GM12878 (cell line): Measurements from ENCODE around the gene SPINT1. TPM values are rescaled to one million over a fixed set of nuclear protein-coding genes. Genes with fewer than 3 reads are reported as not detected.
A peak's percentile ranks its signal among the peaks of the same experiment; 100 is the strongest.

Experiments used
- BMI1 ChIP-seq: fragments of 450-650 bp; IDR thresholded peaks from 2 replicates; pipeline ENCODE4 v1.6.1; 2016; ENCODE audit warnings: mild to moderate bottlenecking, moderate library complexity, borderline replicate concordance
- ELK1 ChIP-seq: IDR thresholded peaks from 2 replicates; pipeline ENCODE4 v1.6.1; 2012; ENCODE audit warnings: low read depth, low read length, improper control_type of control experiment
- FOXM1 ChIP-seq: IDR thresholded peaks from 2 replicates; pipeline ENCODE4 v1.6.1; 2012; ENCODE audit warnings: low read depth, mild to moderate bottlenecking, inconsistent platforms, low read length, moderate library complexity
- KDM1A ChIP-seq: fragments of 200-600 bp; sonication (generic); IDR thresholded peaks from 2 replicates; pipeline ENCODE4 v1.6.1; 2016; ENCODE audit warnings: borderline replicate concordance
- MEF2A ChIP-seq: IDR thresholded peaks from 2 replicates; pipeline ENCODE4 v1.6.1; 2011; ENCODE audit warnings: low read depth, mild to moderate bottlenecking, low read length, moderate library complexity; ENCODE audit not compliant: insufficient read depth
- MLLT1 ChIP-seq: fragments of 450-650 bp; IDR thresholded peaks from 2 replicates; pipeline ENCODE4 v1.6.1; 2016; ENCODE audit warnings: mild to moderate bottlenecking
- NKRF ChIP-seq: fragments of 450-650 bp; conservative IDR thresholded peaks from 2 replicates; pipeline ENCODE4 v1.6.1; 2017; ENCODE audit warnings: mild to moderate bottlenecking, moderate library complexity
- PAX8 ChIP-seq: fragments of 450-650 bp; IDR thresholded peaks from 2 replicates; pipeline ENCODE4 v1.6.1; 2017; ENCODE audit warnings: mild to moderate bottlenecking, moderate library complexity
- PML ChIP-seq: IDR thresholded peaks from 2 replicates; pipeline ENCODE4 v1.6.1; 2012; ENCODE audit warnings: low read length, inconsistent platforms
- REST ChIP-seq: IDR thresholded peaks from 2 replicates; pipeline ENCODE4 v1.6.1; 2012; ENCODE audit warnings: mild to moderate bottlenecking, low read depth, low read length
- SKIL ChIP-seq: fragments of 450-650 bp; IDR thresholded peaks from 2 replicates; pipeline ENCODE4 v1.6.1; 2017; ENCODE audit warnings: mild to moderate bottlenecking, low read depth, inconsistent platforms; ENCODE audit not compliant: poor library complexity, severe bottlenecking
- ZBTB33 ChIP-seq: fragments of 450-650 bp; IDR thresholded peaks from 2 replicates; pipeline ENCODE4 v1.6.1; 2017; ENCODE audit warnings: mild to moderate bottlenecking
- polyA plus RNA-seq, 11 experiments: library from polyadenylated mRNA; depleted of rRNA in 4 of 11; unstranded in 6 of 11; stranded (reverse) in 5 of 11; fragments of >200 nt; fragmentation: Nextera tagmentation in 4 of 11; fragmentation: Illumina TruSeq in 1 of 11; extraction: Ambion mirVana in 4 of 11; extraction: Trizol in 1 of 11; gene quantifications; 1 replicate in 1 of 11; 2 replicates in 10 of 11; pipeline versions ENCODE4 v1.2.1 to v1.2.3, GENCODE V29; 2011 to 2016; ENCODE audit warnings: inconsistent platforms in 2 of 11, missing spikeins in 2 of 11, low read depth in 1 of 11
- total RNA-seq, 4 experiments: library from RNA; depleted of rRNA in 3 of 4; stranded (reverse); fragments of >200 nt in 3 of 4; fragmentation: Illumina TruSeq in 1 of 4; extraction: Trizol in 1 of 4; gene quantifications; 2 replicates each; pipeline versions ENCODE4 v1.2.1 to v1.2.3, GENCODE V29; 2013 to 2021

The SPINT1 gene
- total and polyA plus RNA-seq, 10 of the 15 experiments (the other 5 are each of a cell fraction or from before 2014, with no cell fraction given), result 3.5 to 28.6 (median 10.2) TPM

GRCh38 chr15:40807028-40807887 lies 36.6 kb upstream of the SPINT1 start, which contains the start of the genes DNAJC17 and ZFYVE19 (continued):
- TF ChIP-seq NKRF (peak; percentile 75), PML (0 out of 2 replicates have a peak, but pooled peaks have one; percentile 82), BMI1 (no peak), MEF2A (no peak), PAX8 (no peak; the same call in 1 of the 2 replicates), ZBTB33 (no peak), ELK1 (peak; percentile 14; the same call in 1 of the 2 replicates), REST (0 out of 2 replicates have a peak, but pooled peaks have one; percentile 13), KDM1A (no peak), FOXM1 (no peak), MLLT1 (0 out of 2 replicates have a peak, but pooled peaks have one; percentile 44), SKIL (no peak)
